ENCODE data around the gene CFAP70.
"Not testable (repeated sequence)": the region's sequence is repeated elsewhere in the genome, so short reads cannot be mapped to it uniquely, and the experiment has no call there.

Gene CFAP70

DNA sequence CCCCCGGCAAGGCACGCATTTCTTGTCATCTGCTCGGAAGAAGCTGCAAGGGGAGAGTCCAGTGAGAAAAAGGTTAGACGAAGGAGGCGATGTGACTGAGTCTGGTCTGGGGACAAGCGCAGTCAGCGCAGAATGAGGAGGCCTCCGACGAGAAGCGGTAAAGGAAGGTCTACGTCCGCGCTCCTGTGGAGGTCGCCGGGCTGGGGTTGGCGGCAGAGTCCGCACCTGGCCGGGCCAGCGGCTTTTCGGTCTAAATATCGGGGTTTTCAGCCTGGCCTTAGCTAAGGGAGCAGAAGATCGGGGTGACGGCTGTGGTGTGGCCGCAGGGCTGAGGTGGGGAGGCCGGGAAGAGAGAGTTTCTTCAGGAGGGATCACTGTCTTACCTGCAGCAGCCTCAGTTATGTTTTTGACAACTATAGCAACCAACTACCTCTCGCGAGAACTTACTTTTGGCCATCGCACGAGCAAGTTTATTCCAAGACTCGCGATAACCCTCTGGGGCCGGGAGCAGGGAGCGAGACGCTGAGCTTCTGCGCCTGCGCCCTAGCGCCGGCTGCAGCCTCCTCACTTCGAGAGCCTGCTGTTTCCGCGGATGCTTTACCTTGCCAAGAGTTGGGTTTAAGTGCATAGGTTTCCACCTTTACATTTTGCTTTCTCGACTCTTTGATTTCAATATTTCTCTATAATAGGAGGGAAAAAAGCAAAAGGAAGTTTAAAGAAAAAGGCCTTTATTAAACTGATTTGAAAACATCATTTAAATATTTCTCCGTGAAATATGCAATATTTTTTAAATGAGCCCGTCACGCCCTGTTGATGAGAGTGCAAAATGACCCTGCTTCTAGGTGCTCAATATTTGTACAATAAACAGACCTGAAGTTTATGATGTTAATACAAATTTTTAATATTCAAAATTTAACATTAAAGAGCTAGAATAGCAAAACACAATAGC is at the start of gene CFAP70:
CFAP70 (minus strand) TSS at position 534 of the 949 bp plus-strand sequence. CDS start 4,068 bp downstream, outside the sequence.
- Mint-ChIP-seq H3K27me3 (ENCODE audit: low read depth) (peaks cover 13% of the 10 kb centered on the region), H3K4me3 (peak within 1 kb of the TSS; percentile 94), H3K36me3 (ENCODE audit: low read depth) (peaks cover 16% of the 10 kb centered on the region), H3K9me3 (no peaks in the 10 kb centered on the region), H3K4me1 (ENCODE audit: low read depth) (peaks cover 12% of the 10 kb centered on the region), H3K27ac (peak within 1 kb of the TSS; percentile 89)

DNA sequence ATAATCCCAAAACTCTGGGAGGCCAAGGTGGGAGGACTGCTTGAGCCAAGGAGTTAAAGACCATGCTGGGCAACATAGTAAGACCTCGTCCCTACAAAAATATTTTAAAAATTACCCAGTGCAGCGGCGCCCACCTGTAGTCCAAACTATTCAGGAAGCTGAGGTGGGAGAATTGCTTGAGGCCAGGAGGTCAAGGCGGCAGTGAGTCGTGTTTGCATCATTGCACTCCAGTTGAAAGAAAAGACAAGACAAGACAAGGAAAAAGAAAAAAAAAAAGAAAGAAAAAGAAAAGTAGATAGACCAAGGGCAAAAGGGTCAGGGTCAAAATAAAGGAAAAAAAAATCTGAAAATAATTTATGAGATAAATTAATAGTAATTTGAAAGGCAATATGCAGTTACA is 49.4 kb upstream of the CFAP70 start:
- Mint-ChIP-seq H3K9me3 (no peaks in the 10 kb centered on the region), H3K4me1 (ENCODE audit: low read depth) (peaks cover 33% of the 10 kb centered on the region), H3K4me3 (no peak overlapping the region), H3K27ac (no peak overlapping the region), H3K27me3 (ENCODE audit: low read depth) (no peaks in the 10 kb centered on the region), H3K36me3 (ENCODE audit: low read depth) (peaks cover 19% of the 10 kb centered on the region)

DNA sequence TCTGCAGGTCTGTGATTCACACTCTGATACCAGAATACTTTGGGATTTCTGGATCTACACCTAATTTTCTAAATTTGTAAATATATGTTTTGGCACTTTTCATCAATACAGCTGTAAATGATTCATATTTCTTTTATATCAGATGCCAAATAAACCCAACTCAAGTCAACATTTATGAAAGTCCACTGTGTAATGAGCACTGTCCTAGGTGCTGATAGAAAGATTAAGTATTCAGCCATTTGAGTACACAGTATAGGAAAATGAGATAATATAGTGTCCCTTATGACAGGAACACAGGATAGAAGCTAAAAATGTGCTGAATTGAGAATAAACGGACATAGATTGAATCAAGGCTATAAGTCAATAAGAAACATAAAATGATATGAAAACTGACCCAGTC is 48.8 kb upstream of the CFAP70 start:
- Mint-ChIP-seq H3K27me3 (ENCODE audit: low read depth) (no peaks in the 10 kb centered on the region), H3K4me3 (no peak overlapping the region), H3K9me3 (no peaks in the 10 kb centered on the region), H3K27ac (no peak overlapping the region), H3K4me1 (ENCODE audit: low read depth) (peaks cover 29% of the 10 kb centered on the region), H3K36me3 (ENCODE audit: low read depth) (peaks cover 16% of the 10 kb centered on the region)

DNA sequence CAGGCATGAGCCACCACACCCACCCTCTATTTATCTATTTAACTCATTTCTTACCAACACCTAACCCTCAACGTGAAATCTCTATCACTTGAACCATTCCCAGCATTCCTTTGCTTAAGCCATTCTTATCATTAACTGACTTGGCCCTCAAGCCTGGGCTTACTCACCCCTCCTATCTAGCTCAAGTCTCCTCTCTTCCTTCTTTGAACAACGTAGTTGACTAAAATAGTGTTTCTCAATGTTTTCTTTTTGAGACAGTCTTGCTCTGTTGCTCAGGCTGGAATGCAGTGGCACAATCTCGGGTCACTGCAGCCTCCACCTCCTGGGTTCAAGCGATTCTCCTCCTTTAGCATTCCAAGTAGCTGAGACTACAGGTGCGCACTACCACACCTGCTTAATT is 48.2 kb upstream of the CFAP70 start:
- Mint-ChIP-seq H3K27ac (no peak overlapping the region), H3K9me3 (no peaks in the 10 kb centered on the region), H3K27me3 (ENCODE audit: low read depth) (no peaks in the 10 kb centered on the region), H3K4me3 (no peak overlapping the region), H3K4me1 (ENCODE audit: low read depth) (peaks cover 26% of the 10 kb centered on the region), H3K36me3 (ENCODE audit: low read depth) (peaks cover 16% of the 10 kb centered on the region)

DNA sequence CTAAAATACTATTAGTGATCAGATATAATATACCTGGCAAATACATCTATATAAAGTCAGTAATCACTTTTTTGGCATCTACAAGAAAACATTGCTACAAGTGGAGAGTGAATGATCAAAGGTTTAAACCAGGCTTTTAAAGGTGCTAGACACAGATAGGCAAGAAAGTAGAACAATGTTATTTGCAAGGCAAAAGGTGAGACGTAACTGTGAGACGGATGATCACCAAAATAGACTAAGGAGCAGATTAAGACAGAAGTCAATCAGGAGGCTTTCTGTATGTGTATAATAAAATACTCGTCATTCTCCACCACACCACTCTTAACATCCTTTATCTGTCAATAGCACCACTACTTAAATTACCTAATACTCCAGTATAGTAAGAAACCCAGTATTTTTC is 46.9 kb upstream of the CFAP70 start:
- peaks cover 13% of the 10 kb centered on the region for H3K36me3 Mint-ChIP-seq (ENCODE audit: low read depth)
- no peaks in the 10 kb centered on the region for H3K27me3 Mint-ChIP-seq (ENCODE audit: low read depth)
- no peaks in the 10 kb centered on the region for H3K9me3 Mint-ChIP-seq
- no peak overlapping the region for H3K4me3 Mint-ChIP-seq
- H3K4me1 Mint-ChIP-seq (ENCODE audit: low read depth) = peaks cover 21% of the 10 kb centered on the region
- H3K27ac Mint-ChIP-seq = no peak overlapping the region

DNA sequence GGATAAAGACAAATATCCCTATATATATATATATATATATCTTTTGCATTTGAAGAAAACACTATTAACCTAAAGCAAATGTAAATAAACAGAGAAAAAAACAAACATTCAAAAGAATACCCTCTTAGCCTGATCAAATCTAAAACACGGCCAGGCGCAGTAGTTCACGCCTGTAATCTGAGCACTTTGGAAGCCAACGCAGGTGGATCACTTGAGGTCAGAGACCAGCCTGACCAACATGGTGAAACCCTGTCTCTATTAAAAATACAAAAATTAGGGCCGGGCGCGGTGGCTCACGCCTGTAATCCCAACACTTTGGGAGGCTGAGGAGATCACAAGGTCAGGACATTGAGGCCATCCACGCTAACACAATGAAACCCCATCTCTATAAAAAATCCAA is 46.0 kb upstream of the CFAP70 start:
- Mint-ChIP-seq H3K27me3 (ENCODE audit: low read depth) (no peaks in the 10 kb centered on the region), H3K4me1 (ENCODE audit: low read depth) (peaks cover 17% of the 10 kb centered on the region), H3K27ac (no peak overlapping the region)

DNA sequence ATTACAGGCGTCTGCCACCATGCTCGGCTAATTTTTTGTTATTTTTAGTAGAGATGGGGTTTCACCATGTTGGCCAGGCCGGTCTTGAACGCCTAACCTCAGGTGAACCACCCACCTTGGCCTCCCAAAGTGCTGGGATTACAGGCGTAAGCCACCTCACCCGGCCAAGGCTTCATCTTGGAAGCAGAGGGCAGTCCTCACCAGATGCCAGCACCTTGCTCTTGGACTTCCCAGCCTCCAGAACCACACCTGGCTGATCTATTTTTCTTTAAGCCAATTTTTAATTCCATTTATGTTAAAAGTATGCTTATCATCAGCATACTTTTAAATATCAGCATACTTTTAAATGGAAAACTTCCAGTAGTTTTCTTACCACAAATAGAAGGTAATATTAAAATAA is 43.0 kb upstream of the CFAP70 start:
- H3K36me3 Mint-ChIP-seq (ENCODE audit: low read depth) = peaks cover 9% of the 10 kb centered on the region
- H3K9me3 Mint-ChIP-seq = no peaks in the 10 kb centered on the region
- no peak overlapping the region for H3K4me3 Mint-ChIP-seq
- H3K27ac Mint-ChIP-seq = no peak overlapping the region
- peaks cover 3% of the 10 kb centered on the region for H3K4me1 Mint-ChIP-seq (ENCODE audit: low read depth)
- H3K27me3 Mint-ChIP-seq (ENCODE audit: low read depth) = no peaks in the 10 kb centered on the region

More for the DNA sequence above, 46.0 kb upstream of the CFAP70 start:
- peaks cover 10% of the 10 kb centered on the region for H3K36me3 Mint-ChIP-seq (ENCODE audit: low read depth)
- no peak overlapping the region for H3K4me3 Mint-ChIP-seq
- no peaks in the 10 kb centered on the region for H3K9me3 Mint-ChIP-seq

DNA sequence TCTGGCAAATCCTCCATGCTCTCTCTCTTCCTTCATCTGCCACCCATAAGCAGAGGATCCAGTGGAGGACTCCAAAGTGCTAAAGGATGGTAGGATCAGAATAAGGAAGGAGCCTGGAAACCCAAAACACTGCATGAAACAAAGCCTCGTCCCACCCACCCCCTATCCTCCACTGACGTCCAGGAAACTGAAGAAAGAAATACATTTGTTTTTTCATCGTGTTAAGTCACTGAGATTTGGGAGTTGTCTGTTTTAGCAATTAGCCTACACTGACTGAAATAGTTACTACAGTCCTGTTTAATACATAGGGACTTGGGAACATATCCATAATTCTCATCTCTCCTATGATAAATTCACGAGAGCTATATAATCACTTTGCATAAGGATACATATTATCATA is 40.4 kb upstream of the CFAP70 start:
- Mint-ChIP-seq H3K4me1 (ENCODE audit: low read depth) (no peaks in the 10 kb centered on the region), H3K4me3 (no peak overlapping the region), H3K27me3 (ENCODE audit: low read depth) (no peaks in the 10 kb centered on the region), H3K36me3 (ENCODE audit: low read depth) (peaks cover 25% of the 10 kb centered on the region), H3K9me3 (no peaks in the 10 kb centered on the region), H3K27ac (no peak overlapping the region)

DNA sequence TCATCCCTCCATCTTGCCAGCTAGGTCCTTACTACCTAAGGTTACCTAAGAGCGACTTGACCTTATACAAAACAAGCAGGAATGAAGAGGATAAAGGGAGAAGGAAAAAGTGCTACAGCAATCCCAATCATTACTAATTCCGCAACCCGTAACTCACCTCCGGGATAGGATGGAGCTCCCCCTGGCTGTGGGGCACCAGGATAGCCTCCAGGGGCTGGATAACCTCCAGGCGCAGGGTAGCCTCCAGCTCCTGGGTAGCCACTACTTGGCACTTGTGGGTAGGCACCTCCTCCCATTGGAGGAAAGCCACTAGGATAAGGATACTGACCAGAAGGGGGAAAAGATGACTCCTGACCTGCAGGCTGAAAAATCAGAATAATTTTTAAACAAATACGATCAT is 39.4 kb upstream of the CFAP70 start:
- H3K27ac Mint-ChIP-seq = no peak overlapping the region
- H3K36me3 Mint-ChIP-seq (ENCODE audit: low read depth) = peaks cover 30% of the 10 kb centered on the region
- H3K9me3 Mint-ChIP-seq = no peaks in the 10 kb centered on the region
- H3K4me1 Mint-ChIP-seq (ENCODE audit: low read depth) = peaks cover under 1% of the 10 kb centered on the region
- no peaks in the 10 kb centered on the region for H3K27me3 Mint-ChIP-seq (ENCODE audit: low read depth)
- H3K4me3 Mint-ChIP-seq = no peak overlapping the region

DNA sequence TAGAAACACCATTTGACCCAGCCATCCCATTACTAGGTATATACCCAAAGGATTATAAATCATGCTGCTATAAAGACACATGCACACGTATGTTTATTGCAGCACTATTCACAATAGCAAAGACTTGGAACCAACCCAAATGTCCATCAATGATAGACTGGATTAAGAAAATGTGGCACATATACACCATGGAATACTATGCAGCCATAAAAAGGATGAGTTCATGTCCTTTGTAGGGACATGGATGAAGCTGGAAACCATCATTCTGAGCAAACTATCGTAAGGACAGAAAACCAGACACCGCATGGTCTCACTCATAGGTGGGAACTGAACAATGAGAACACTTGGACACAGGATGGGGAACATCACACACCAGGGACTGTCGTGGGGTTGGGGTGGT is 35.7 kb upstream of the CFAP70 start:
- not testable (repeated sequence) for H3K27ac Mint-ChIP-seq; H3K27me3 Mint-ChIP-seq (ENCODE audit: low read depth); H3K9me3 Mint-ChIP-seq; H3K4me1 Mint-ChIP-seq (ENCODE audit: low read depth); H3K4me3 Mint-ChIP-seq
- peaks cover 45% of the 10 kb centered on the region for H3K36me3 Mint-ChIP-seq (ENCODE audit: low read depth)

DNA sequence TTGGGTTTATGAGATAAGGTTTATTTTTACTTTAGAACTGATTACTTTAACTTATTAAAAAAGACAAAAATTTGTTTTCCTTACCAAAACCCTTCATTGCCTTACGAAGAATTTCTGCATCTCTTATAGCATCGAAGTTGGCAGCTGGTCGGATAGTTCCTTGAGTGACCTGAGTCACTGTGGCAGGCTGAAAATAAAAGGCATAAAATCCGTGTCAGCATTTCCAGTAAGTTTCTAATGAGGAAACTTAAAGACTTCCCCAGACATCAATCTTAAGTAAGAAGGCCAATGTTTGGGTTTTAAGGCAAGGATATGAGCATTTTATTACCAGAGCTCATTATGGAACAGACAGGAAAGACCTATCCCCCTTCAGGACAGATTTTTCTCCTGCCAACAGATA is 29.6 kb upstream of the CFAP70 start:
- H3K27ac Mint-ChIP-seq = no peak overlapping the region
- H3K27me3 Mint-ChIP-seq (ENCODE audit: low read depth) = no peaks in the 10 kb centered on the region
- H3K4me1 Mint-ChIP-seq (ENCODE audit: low read depth) = peaks cover 5% of the 10 kb centered on the region
- no peaks in the 10 kb centered on the region for H3K9me3 Mint-ChIP-seq
- H3K4me3 Mint-ChIP-seq = no peak overlapping the region
- peaks cover 51% of the 10 kb centered on the region for H3K36me3 Mint-ChIP-seq (ENCODE audit: low read depth)

DNA sequence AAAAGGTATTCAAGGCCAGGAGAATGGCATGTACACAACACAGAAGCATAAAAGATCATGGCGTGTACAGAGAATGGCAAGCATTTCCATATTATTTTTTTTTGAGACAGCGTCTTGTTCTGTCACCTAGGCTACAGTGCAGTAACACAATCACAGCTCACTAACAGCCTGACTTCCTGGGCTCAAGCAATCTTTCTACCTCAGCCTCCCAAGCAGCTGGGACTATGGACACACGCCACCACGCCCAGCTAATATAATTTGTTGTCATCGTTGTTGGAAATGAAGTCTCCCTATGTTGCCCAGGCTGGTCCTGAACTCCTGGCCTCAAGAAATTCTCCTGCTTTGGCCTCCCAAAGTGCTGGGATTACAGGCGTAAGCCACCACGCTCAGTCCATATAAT is 27.9 kb upstream of the CFAP70 start:
- Mint-ChIP-seq H3K27me3 (ENCODE audit: low read depth) (no peaks in the 10 kb centered on the region), H3K9me3 (no peaks in the 10 kb centered on the region), H3K27ac (no peak overlapping the region), H3K36me3 (ENCODE audit: low read depth) (peaks cover 49% of the 10 kb centered on the region), H3K4me3 (no peak overlapping the region), H3K4me1 (ENCODE audit: low read depth) (peaks cover under 1% of the 10 kb centered on the region)

DNA sequence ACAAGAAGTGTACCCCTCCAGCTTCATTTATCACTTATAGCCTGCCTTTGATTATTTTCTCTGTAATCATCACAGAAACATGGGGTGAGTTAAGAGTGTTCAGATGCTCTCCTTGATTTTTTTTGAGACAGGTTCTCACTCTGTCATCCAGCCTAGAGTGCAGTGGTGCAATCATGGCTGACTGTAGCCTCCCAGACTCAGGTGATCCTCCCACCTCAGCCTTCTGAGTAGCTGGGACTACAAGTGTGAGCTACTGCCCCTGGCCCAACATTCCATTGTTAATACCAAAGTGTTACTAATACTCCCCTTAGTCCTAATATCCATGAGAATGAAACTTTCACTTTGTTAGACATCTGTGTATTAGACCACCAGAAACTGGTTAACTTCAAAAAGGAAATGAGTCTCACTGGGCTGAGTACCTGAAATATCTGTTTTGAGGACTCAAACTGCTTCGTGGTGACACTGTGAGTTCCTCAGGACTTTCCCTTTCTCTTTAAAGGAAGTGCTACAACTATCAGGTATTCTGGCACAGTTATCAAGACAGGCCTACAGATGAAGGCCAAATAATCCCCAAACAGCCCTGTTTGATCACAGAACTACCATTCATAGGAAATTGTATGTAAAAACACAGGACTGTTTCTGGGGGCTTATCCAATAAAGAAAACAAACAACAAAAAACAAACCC is 20.5 kb upstream of the CFAP70 start:
- Mint-ChIP-seq H3K9me3 (no peaks in the 10 kb centered on the region), H3K4me1 (ENCODE audit: low read depth) (peaks cover 17% of the 10 kb centered on the region), H3K36me3 (ENCODE audit: low read depth) (peaks cover 46% of the 10 kb centered on the region), H3K4me3 (peak overlapping the region; percentile 8), H3K27me3 (ENCODE audit: low read depth) (no peaks in the 10 kb centered on the region), H3K27ac (peak overlapping the region; percentile 74)

DNA sequence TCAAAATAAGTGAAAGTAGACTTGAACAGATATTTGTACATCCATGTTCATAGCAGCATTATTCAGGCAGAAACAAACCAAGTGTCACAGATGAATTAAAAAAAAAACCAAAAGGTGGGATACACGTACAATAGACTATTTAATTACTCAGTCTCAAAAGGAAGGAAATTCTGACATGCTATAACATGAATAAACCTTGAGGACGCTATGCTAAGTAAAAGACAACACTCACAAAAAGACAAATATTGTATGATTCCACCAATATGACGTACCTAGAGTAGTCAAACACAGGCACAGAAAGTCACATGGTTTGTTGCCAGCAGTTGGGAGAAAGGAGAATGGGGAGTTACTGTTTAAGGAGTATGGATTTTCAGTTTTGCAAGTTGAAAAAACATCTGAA is 18.0 kb upstream of the CFAP70 start:
- peaks cover 17% of the 10 kb centered on the region for H3K4me1 Mint-ChIP-seq (ENCODE audit: low read depth)
- H3K27ac Mint-ChIP-seq = no peak overlapping the region
- H3K9me3 Mint-ChIP-seq = no peaks in the 10 kb centered on the region
- no peaks in the 10 kb centered on the region for H3K27me3 Mint-ChIP-seq (ENCODE audit: low read depth)
- no peak overlapping the region for H3K4me3 Mint-ChIP-seq
- H3K36me3 Mint-ChIP-seq (ENCODE audit: low read depth) = peaks cover 40% of the 10 kb centered on the region

DNA sequence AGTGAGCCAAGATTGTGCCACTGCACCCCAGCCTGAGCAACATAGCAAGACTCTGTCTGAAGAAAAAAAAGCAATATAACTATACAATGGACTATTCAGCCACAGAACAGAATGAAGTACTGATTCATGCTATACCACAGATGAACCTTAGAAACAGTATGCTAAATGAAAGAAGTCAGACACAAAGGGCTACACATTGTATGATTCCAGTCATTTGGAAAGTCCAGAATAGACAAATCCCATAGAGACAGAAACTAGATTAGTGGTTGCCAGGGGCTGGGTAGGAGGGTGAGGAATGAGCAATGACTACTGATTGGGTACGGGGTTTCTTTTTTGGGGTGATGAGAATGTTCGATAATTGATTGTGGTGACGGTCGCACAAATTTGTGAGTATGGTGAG is 9.6 kb upstream of the CFAP70 start:
- H3K4me3 Mint-ChIP-seq = no peak overlapping the region
- no peak overlapping the region for H3K27ac Mint-ChIP-seq
- H3K4me1 Mint-ChIP-seq (ENCODE audit: low read depth) = no peaks in the 10 kb centered on the region
- no peaks in the 10 kb centered on the region for H3K27me3 Mint-ChIP-seq (ENCODE audit: low read depth)
- no peaks in the 10 kb centered on the region for H3K9me3 Mint-ChIP-seq
- peaks cover 27% of the 10 kb centered on the region for H3K36me3 Mint-ChIP-seq (ENCODE audit: low read depth)
